ENCODE results near the gene THEM4. TPM values are rescaled to one million over a fixed set of nuclear protein-coding genes. Genes with fewer than 3 reads are reported as not detected.

Gene THEM4
- 16.6 TPM for total RNA-seq
- long read RNA-seq, transcript THEM4-201 (6 exons, 2,377 nt): minor isoform, 10 of 33 reads
- long read RNA-seq, transcript THEM4-202 (7 exons, 1,832 nt): major isoform, 11 of 33 reads
- long read RNA-seq, partial matches to known transcripts: 3 of 33 reads
- long read RNA-seq, other reads (novel, unspliced or antisense): 5 of 33 reads

DNA sequence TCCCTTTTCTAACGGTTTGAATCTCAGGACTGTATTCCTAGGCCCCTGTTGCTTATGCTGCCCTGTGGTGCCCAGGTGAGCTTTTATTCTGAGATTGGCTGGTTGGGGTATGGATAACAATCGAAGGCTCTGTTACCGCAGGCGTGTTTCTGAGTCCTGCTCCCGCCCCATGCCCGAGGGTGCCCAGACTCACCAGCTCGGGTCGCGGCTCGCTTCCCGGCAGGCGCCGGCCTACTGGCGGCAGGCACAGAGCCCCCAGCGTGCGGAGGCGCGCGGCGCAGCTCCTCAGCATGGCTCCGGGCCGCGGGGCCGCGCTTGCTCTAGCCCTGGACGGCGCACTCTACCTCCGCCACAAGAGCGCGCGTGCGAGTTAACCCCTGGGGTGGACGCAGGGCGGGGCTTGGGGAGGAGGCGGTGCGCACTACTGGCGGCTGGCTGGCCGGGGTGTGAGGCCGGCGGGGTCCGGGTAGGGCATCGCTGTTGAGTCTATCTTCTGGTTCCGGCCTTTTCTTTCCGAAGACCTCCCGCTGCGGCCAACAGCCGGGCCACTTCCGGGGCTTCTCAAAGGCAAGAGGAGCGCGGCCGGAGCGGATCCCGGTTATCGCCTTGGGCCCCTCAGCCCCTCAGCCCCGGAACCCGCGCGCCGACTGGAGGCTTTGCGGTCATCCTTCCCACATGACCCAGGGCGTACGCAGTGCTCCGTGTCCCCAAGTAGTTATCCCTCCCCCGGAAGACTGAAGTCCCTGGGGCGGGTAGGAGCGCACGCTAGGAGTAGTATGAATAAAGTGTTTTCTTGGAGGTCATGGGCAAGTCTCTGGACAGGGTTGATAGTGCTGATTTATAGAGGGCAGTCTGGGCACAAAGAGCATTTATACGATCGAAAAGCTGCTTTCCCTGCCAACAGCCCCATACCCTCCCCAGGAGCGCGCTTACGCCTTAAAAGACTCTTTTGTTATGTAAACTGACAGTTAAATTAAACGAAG lies at the start of gene THEM4:
TSS of gene THEM4 (minus strand) at position 345 of the 983 bp plus-strand sequence. CDS start at position 292, 53 bp downstream.
- intact Hi-C loops (cut with micrococcal nuclease): no loop called here
- DNase-seq (peak; percentile 99), ATAC-seq (peak; percentile 99)

DNA sequence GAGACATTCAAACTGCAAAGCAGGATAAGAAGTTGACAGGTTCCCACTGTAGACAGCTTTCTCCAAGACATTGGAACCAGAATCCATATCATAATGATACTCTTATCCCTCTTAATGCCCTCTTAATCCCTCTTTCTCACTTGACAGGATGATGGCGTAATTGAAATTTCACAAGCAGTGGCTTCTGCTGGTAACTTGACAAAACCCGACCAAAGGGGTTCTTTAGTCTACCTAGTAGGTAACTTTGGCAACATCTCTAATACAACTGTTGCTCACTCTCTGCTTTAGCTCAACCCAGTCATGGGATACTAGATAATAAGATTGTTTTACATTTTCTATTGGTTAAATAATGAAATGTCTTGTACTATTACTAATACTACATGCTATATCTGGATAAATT lies 49.6 kb upstream of the THEM4 start:
- intact Hi-C loops (cut with micrococcal nuclease): no loop called here
- DNase-seq (no peak), ATAC-seq (no peak)

DNA sequence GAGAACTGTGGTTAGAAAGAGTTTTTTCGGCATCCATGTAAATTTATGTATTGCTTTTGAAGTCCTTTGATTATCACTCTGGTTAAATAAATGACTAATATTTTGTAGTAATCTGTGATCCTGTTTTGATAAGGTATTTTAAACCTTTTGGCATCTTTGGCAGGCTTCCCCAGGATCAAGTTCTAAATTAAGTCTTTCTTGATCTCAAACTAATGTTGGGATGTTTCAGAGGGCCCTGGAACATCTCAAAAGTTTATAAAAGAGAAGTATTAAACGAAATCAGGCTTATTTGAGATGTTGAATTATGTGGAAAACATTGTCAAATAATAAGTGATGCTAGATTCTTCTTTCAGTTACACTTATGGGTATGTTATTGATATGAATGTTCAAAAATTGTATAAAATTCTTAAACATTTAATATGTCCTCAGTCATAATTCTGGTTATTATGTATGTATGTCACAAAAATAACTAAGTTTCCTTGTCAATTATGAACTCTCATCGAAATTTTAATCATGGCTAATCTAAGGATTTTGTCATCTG lies 47.7 kb upstream of the THEM4 start:
- intact Hi-C loops (cut with micrococcal nuclease): no loop called here
- ATAC-seq (no peak), DNase-seq (no peak)

DNA sequence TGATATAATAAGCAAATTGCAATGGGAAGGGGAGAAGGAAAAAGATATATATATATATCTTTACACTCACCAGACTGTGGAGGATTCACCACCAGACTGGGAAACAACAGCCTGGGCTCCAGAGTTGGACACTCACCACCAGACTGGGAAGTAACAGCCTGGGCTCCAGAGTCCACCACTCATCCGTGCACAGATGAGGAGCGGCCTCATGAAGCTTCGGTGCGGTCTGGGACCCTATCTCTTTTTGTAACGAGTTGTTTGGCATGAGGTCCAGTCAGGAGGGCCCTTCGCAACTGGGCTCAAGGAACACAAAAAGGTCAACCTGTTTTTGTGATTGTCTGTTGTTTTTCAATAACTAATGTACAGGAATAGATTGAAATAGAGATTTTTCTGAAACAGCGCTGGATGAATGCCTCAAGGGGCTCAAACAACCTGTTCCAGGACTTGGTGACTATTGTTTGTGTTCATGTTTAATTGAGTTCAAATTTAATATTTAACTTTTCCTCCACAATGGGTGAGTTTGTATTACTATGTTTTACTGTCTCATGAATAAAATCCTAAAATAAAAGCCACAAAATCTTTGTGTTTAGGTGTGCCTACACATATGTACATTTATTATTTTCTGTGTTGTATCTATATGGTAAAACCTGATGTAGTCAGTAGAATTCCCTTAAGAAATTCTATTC lies 44.2 kb upstream of the THEM4 start:
- ATAC-seq: no peak
- intact Hi-C loops (cut with micrococcal nuclease): no loop called here
- DNase-seq: no peak

DNA sequence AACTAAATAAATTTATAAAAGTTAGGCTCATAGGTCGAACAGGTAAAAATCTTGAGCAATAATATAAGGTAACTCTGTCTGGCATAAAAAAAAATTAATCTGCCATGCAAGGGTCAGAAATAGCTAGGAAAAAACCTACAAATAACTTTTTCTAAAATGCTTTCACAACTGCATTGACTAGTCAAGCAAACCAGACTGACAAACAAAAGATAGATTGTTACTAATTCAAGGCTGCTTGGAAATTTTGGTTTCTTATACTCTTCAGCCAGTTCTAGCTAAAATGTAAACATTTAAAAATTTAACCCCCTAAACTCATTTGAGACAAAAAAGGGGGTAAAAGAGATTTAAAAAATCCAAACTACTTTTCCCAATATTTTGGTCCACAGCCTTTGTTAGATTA lies 43.5 kb upstream of the THEM4 start:
- intact Hi-C loops (cut with micrococcal nuclease): no loop called here
- ATAC-seq: no peak
- no peak for DNase-seq

DNA sequence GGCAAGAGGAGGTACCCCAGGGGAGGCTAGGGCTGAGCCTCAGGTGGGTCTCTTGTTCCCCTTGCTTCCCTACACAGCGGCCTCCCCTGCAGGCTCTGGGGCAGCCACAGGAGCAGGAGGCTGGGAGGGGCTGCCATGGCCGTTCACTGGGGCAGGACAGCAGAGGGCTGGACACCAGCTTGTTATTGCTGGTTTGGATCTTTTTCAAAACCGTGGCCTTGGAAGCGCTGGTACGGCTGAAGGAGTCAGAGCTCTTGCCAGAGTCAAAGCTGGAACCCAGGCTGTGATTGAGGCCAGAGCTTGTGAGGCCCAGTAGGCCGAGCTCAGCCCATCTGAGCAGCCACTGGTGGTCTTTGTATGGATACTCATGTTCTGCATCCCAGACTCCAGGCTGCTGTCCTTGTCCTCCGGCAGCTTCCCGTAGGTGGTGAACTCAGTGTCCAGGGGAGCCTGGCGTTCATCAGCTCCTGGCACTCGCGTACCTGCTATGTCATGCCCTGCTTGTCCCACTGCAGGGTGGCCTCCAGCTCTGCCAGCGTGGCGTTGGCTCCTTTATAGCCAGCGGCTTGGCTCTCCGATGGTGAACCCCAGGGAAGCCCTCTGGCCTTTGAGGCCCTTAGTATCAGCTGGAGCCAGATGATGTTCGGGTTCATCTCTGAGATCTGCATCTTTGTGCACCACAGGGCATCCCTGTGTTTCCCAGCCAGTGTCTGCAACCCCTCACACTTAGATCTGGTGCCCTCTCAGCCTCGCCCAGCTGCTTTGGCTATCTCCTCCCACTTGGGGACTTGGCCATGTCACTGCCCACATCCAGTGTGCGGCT lies 40.3 kb upstream of the THEM4 start:
- ATAC-seq (no peak), DNase-seq (no peak)
- intact Hi-C loops (cut with micrococcal nuclease): no loop called here

DNA sequence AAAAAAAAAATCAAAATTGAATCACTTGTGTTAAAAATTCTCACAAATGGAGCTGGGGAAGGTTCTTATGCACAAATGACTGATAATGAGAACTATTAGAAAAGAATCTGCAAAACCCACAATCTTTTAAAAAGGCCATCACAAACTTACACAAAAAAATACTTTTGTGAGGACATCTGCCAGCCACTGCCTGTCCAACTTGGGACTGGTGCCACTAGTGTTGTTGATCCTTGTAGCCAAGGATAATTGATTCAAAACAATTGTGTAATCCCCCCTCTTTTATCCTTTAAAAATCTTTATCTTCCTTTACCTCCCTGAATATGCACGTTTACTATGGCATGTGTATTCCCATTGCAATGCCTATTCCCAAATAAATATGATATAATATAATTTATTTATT lies 39.2 kb upstream of the THEM4 start:
- intact Hi-C loops (cut with micrococcal nuclease): no loop called here
- DNase-seq (no peak), ATAC-seq (no peak)

DNA sequence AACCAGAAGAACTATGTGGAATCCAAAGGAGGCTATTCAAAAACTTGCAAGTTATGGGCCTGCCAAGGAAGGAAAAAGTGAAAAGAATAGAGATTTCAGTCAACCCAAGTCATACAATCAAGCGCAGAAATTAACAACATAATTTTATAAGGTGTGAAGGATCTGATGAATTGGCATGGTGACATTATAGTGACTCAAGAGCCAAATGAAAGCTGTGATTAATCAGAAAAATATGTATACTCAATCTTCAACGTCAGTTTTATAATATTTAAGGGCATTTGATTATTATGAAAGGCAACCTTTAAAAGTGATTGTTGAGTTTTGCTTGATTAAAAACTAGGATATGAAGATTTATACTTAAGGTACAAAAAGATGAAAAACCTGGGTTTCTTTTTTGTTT lies 37.8 kb upstream of the THEM4 start:
- intact Hi-C loops (cut with micrococcal nuclease): no loop called here

DNA sequence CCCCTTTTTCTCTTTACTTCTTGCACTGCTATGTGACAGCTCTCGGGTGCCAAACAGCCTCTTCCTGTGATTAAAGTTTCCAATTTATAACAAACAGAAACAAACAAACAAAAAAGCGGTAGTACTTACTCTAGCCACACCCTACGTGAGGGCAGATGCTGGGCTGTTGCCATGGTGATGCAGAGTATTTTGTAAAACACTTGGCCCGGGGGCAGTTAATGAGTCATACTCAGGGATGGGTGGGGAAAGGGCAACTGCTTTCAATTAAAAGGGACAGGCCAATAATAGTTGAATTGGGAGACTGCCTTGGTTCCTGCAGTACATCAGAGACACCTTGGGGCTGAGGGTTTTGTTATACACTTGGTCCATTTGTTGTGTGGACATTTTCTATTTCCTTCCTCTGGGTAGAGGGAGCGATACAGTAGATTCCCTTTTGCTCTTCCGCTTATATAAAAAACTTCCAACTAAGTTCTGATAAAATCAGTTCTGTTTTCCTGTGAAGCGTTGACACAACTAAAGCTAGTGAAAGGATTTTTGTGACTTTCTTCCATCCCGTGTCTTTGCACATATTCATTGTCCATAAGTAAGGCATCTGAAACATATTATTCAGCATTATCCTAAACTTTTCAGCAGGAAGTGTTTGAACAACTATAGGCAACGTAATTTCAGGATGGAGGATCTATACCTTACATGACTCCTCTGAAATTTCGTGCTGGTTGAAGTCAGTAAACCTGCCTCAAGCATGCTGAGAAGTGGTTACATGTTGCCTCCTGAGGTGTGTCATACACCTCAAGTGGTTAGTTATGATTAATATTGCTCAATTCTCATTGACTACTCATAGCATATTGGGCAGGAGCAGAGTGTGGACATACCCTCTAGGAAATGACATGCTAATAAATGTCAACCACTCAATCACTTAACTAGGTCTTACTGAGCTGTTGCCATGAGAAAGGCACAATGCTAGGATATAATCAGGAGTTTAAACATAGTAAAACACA lies 36.7 kb upstream of the THEM4 start:
- ATAC-seq (peak; percentile 76), DNase-seq (peak; percentile 82)
- intact Hi-C loops (cut with micrococcal nuclease): no loop called here

More for the DNA sequence above, 37.8 kb upstream of the THEM4 start:
- ATAC-seq (no peak), DNase-seq (no peak)

DNA sequence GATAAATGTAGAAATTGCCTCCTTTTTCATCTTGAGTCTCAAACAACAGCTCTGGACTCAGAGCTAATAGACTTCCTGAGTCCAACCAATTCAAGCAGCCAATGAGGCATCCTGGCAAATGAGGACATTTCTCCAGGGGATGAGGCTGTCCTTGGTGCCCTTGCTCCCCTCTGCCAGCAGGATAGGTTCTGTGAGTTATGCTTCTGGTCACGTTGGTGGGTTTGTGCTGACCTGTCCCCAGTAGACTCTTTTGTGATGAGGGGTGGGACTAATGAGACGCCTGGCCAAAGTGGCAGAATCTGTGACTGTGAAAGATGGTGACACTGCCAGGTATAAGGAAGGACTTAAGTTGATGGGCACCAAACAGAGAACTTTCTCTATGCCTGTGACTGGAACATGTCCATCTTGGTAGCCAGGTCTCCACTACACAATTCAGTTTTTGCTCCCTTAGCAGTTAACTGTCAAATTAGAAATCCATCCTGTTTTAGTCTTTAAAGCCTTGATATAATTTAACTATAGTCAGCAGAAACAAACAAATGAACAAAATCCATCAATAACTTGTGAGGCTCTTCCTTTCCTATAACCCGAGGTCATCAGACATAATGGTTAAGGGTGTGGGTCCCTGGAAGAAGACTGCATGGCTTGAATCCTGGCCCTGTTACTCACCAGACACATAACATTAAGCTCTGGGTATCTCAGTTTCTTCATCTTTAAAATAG lies 35.7 kb upstream of the THEM4 start:
- ATAC-seq (peak; percentile 7), DNase-seq (no peak)
- intact Hi-C loops (cut with micrococcal nuclease): no loop called here

DNA sequence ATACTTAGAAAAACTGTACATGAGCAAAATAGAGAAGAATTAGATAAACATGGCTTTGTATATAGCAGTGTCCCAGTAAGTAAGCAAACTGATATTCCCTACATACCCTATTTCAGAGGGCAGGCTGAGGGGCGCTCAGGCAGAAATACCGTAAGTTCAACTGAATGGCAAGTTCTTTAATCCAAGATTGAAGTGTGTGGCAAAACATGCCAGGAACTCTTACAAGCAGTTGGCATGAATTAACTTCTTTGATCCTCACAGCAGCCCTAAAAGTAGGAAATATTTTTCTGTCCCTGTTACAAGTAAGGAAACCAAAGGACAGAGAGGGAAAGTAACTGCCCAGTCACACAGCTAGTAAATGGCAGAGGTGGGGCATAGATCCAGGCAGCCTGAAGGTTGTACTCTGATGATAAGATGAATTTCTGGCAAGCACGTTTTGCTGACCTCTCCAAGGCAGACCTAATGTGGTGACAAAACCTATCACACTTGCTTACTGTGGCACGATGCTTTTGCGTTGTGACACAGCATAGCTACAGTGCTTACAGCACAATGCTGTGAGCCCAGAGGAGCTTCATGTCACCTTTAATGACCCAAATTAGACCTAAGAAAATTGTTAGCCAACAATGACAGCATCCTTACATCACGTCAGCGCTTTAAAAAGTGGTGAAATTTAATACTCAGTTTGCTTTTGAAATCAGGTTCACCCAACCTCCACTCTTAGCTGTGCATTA lies 35.0 kb upstream of the THEM4 start:
- peak; percentile 70 for ATAC-seq
- intact Hi-C loops (cut with micrococcal nuclease): no loop called here
- peak; percentile 44 for DNase-seq

DNA sequence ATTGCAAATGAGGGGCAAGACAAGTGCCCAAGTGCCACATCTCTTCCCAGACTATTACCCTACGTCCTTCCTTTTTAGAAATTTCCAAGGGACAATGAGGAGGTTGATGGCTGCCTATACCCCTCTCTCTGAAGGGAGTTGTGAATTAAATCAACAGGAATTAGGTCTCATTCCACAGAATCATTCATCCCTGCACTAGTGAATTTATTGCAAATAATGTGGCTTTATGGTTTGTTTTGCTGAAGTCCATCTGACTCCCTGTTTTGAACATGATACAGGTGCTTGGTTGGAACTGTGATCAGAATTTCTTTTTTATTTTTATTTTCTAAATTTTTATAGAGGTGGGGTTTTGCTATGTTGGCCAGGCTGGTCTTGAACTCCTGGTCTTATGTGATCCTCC lies 34.3 kb upstream of the THEM4 start:
- no peak for DNase-seq
- intact Hi-C loops (cut with micrococcal nuclease): no loop called here
- ATAC-seq: no peak

DNA sequence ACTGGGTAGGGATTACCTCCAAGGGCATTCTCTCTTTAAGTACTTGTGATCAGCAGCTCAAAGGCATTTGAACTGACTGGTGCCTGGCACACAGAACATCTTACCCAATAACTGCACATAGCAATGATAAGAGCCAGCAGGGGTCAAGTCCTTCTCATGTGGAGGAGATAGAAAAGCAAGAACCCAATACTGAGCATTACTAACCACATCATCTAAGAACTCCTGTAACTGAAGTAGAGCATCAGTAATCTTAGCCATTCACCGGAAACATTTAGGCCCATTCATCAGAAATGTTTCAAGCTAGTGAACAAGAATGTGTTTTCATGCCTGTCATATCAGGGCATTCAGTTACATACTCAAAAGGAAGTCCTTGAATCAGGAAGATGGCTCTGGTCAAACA lies 33.6 kb upstream of the THEM4 start:
- DNase-seq (no peak), ATAC-seq (peak; percentile 42)
- intact Hi-C loops (cut with micrococcal nuclease): no loop called here

DNA sequence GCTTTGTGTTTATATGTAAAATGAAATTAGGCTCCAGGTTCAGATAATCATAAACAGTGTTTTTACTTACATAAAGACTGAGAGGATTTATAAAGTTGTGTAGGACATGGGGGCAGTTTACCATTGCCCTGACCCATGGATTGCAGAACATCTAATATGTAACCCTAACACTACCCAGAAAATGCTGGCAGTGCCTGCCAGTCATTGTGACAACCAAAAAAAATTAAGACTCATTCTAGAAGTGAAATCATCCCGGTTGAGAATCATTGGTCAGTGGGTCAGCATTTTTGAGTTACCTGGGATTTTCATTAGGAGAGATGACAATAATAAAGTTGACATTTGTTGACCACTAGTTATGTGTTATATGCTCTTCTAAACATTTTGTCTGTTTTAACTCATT lies 31.2 kb upstream of the THEM4 start:
- no peak for DNase-seq
- no peak for ATAC-seq
- intact Hi-C loops (cut with micrococcal nuclease): no loop called here

DNA sequence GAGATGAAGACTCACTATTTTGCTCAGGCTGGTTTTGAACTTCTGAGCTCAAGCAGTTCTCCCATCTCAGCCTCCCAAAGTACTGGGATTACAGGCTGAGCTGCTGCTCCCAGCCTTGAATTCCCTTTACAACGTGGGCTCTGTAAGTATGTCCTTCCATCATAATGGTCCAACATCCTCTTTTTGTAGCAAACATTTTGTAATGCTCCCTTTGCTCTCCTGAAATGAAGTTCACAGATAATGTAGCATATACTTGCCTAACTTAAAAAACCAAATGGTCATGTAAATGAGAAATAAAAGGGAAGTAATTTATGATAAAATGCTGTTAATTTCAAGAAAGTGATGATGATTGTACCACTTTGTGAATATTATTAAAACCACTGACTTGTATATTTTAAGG lies 30.5 kb upstream of the THEM4 start:
- ATAC-seq (no peak), DNase-seq (no peak)
- intact Hi-C loops (cut with micrococcal nuclease): no loop called here

DNA sequence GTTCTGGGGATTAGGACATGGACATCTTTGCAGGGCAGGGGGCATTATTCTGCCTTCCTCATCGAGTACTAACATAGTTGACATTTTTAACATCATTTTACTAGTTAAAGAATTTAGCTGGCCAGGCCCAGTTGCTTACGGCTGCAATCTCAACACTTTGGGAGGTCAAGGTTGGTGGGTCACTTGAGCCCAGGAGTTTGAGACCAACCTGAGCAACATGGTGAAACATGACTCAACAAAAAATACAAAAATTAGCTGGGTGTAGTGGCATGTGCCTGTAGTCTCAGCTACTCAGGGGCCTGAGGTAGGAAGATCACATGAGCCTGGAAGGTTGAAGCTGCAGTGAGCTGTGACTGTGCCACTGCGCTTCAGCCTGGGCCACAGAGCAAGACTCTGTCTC lies 29.8 kb upstream of the THEM4 start:
- intact Hi-C loops (cut with micrococcal nuclease): no loop called here
- ATAC-seq: no peak
- no peak for DNase-seq

DNA sequence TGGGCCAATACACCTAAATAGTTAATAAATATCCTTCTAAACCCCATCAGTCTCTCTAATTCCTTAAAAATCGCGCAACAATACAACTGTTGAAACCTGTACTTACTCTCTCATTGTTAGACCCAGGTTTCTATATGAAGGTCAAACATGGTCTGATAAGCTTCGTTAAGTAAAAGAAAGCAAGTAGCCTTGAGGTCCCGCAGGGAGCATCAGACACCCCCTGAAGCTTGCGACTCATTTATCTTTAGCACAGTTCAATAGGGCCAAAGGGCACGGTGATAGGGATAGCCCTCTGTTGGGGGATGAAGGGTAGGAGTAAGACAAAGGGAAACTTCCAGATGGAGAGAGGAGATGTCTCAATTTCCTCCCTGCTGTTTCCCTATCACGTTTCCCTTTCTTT lies 27.3 kb upstream of the THEM4 start:
- intact Hi-C loops (cut with micrococcal nuclease): no loop called here
- no peak for DNase-seq
- ATAC-seq: no peak

All from left ventricle myocardium superior (tissue), 1 donor.